Stimulated activated naive CD4-positive, alpha-beta T cell (primary cell): ENCODE results near the gene IFRD2.
"Not testable (repeated sequence)": the region's sequence is repeated elsewhere in the genome, so short reads cannot be mapped to it uniquely, and the experiment has no call there.

Source experiments
- DNase-seq, 6 experiments: peaks; one replicate each; lab custom pipeline; 2025; lab: John Stamatoyannopoulos, UW

The IFRD2 gene

DNA sequence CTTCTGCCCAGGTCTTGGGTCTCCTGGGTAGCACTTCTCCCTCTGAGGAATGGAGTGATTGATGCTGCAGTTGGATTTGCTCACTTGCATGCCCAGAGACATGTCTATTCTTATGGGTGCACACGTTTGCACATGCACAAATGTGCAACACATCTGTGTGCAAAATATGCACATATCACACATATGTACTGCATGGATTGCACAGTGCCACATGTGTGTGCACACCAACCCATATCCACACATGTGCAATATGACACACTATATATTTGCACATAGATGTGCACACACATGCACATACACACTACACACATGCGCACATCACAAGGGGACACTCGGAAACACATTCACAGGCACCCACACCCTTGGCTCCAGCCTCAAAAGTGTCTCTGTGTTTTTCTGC, 24.0 kb downstream of the IFRD2 start:
- no peak for DNase-seq

DNA sequence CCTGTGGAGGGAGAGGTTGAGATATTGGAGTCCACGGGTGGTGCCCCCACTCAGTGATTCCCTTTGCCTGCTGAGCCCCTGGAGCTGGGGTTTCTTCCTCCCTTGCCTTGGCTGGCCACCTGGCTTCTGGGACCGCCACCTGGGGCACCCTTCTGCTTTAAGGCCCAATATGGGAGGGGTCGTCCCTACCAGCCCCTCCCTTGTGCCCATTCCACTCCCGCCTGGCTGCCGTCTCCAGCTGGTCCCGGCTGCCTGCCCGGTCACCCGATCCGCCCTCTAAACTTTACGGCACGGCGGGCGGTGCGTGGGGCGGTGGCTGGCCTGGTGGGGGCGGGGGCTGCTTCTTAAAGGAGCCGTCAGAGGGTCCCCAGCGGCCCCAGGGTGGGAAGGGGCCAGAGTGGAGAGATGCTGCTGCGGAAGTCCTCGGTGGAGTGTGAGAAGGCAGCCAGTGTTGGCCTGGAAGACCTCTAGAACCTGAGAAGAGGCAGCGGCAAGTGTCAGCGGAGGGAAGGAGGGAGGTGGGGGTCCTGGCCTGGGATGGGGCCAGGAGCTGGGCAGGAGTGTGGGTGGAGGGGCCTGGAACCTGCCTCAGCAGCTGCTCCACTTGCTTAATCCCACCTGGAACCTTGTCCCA, 24.8 kb downstream of the IFRD2 start:
- no peak for DNase-seq

DNA sequence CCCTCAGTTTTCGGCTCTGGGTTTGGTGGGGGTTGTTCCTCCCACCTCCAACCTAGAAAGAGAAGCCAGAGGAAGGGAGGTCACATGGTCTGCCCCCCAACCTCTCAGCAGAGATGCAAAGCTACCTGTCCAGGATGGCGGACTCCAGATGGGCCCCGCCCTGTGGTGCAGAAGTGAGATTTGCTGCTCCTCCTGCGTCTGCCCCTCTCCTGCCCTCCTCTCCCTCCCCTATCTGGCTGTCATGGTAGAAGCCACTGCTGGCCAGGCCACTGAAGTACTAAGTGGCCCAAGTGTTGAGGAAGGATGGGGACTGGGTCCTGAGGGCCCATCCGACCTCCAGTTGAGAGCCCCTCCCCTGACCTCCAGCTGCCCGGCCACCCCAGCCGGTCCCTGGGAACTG, 25.4 kb downstream of the IFRD2 start:
- no peak for DNase-seq

DNA sequence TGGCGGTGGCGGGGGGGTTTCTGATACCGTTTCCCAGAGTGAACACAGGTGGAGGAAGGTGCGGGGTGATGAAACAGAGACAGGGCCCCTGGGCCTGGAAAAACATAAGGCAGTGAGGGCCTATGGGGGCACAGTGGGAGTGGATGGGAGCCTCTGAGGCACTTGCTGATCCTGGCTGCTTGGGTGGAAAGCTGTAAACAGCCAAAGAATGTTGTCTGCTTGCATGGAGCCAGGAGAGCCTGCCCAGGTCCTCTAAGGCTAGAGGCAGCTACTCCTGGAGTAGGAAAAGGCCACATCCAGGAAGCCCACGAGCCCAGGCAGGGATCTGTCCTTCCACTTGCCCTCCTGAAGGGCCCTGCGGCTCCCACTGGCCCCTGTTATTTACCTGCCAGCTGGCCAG, 26.2 kb downstream of the IFRD2 start:
- DNase-seq, result no peak

DNA sequence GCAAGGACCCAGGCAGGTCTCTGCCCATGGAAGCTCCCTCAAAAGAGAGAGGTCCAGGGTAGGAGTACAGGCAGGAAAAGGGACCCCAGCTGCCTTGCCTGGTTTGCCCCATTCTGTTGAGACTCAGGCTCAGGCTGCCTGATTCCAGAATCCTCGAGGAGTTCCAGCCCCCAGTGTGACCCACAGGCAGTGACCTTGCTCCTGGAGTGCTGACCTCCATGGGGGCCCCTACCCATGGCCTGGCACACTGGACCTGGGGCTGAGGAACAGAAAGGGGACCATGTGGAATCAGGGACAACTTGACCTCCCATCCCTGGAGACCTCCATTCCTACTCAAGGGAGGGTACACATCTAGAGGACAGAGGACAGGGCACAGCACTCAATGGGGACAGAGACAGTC, 26.7 kb downstream of the IFRD2 start:
- no peak for DNase-seq

DNA sequence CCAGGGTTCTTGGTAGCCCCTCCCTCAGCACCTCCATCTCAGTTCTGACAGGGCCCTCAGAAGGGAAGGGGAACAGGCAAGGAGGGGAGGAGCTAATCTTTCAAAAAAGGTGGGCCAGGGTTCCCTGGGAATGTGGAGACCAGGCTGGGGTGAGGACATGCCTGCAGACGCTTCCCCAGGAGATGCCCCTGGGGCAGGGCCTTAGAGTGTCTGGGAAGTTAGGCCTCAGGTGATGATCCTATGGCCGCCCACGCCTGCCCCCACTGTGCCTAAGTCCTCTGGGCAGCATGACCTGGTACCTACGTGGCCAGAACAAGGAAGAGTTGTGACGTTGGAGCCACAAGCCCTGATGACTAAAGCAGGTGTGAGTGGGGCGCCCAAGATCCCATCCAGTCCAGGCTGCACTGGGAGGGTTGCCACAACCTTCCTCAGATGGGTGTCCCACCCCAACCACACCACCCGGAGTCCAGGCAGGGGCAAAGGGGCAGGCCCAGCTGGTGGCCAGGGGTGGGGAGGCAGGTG, 27.2 kb downstream of the IFRD2 start:
- no peak for DNase-seq

DNA sequence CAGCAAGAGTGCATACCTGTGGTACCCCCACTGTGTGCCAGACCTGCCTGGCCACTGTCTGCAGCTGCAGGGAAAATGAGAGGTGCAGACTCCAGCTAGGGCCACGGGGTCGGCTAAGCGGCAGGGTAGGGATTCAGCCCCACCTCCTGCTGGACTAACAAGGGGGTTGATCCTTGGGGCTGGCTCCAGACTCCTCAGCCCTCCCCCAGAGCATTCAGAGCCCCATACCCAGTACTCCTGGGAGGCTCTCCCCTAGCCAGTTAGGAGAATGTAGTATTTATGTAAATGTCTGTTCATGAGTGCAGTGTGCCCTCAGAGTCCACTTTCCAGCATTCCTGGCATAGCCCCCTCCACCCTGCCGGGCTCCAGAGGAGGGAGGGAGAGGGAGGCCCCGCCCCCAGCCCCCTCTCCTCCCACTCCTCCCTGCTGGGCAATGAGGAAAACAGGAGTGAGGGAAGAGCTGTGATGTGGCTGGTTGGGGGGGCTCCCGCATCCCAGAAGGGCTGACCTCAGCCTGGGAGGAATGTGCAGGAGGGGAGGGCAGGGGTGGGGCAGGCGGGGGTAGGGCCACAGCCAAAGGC, 27.8 kb downstream of the IFRD2 start:
- DNase-seq, result no peak

DNA sequence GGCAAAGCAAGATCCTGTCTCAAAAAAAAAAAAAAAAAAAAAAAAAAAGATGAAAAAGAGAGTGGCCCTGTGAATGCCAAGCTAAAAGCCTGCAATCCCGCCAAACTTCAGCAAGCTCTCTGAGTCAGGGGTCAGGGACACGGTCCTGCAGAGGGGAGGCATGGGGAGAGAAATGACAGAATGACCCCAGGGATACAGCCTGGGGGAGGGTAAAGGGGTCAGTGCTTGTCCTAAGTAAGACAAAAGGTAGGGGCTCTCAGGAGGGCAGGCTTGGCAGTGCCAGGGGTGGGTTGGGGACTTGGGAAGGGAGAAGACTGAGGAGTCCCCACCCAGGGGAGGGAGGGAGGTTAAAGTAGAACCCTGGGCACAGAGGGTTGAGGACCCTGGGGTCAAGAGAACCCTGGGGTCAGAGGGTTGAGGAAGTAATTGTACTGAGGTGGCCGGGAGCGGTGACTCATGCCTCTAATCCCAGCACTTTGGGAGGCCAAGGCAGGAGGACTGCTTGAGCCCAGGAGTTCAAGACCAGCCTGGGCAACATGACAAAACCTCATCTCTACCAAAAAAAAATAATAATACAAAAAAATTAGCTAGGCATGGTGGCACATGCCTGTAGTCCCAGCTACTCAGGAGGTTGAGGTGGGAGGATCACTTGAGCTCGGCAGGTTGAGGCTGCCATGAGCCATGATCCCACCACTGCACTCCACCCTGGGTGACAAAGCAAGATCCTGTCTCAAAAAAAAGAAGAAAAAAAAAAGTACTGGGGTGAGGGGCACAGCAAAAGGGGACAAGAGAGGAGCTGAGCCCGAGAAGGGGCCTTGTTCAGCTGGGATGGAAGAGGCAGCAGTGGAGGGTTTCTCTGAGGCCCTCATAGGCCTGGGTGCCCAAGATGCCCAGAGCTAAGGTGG, 28.5 kb downstream of the IFRD2 start:
- no peak for DNase-seq

DNA sequence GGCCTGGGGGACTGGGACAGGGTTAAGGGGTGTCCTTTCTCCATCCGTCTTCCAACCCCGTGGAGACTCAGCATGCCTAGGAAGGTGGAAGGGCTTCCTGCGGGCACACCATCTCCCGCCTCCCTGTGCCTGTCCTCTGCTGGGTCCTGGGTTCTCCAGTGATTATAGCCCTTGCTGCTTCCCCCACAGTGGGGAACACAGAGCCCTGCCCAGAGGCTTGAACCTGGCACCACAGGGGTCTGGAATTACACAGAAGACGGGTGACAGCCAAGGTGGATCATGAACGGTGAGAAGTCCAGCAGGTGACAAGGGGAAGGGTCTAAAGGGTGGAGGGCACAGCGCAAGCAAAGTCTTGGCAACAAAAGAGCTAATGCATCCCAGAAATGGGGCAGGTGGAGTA, 29.5 kb downstream of the IFRD2 start:
- DNase-seq, result no peak

DNA sequence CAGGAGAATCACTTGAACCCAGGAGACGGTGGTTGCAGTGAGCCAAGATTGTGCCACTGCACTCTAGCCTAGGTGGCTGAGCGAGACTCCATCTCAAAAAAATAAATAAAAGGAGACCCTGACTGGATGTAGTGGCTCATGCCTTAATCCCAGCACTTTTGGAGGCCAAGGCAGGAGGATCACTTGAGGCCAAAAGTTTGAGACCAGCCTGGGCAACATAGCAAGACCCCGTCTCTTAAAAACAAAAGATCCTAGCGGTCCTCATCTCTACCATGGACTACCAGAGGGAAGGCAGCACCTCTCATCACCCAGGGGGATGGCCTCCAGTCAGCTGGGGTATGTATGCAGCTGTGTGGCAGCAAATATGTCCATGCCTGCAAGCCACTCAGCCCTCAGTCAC, 30.0 kb downstream of the IFRD2 start:
- DNase-seq, result not testable (repeated sequence)

DNA sequence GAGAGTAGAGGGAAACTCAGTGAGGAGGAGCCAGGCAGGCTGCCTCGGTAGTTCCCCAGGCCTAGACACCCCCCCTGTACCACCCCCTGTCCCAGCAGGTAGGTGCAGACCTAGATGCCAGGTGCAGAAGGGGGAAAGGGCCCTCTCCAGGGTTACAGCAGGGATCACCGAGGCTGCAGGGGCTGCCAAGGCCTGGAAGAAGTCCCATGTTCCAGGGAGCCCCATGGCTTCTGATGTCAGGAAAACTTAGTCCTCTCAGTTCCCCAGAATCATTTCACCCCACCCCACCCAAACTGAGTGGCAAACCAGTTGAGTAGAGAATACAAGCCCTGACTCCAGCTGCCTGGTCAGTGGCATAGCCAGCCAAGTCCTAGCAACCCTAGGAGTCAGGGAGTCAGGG, 30.7 kb downstream of the IFRD2 start:
- DNase-seq, result no peak

DNA sequence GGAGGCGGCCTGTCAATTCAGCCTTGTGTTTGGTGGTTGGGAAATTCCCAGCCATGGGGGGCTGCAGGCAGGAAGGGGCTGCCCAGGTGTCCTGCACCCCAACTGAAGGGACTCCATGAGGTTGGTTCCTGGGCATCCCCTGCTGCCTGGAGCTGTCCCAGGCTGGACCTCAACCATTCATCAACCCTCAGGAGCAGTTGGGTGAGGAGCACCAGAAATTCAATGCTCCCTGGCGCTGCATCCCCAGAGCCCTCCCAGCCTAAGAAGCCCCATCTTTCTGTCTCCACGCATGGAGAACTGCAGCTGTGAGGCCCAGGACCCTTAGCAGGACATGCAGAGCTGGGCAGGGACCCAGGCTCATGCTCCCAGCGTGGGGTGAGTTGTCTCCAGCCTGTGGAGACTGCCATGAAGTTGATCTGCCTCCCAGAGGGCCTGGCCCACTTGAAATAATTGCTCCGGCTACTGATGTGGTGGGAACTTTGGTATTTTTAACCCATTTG, 31.2 kb downstream of the IFRD2 start:
- no peak for DNase-seq

DNA sequence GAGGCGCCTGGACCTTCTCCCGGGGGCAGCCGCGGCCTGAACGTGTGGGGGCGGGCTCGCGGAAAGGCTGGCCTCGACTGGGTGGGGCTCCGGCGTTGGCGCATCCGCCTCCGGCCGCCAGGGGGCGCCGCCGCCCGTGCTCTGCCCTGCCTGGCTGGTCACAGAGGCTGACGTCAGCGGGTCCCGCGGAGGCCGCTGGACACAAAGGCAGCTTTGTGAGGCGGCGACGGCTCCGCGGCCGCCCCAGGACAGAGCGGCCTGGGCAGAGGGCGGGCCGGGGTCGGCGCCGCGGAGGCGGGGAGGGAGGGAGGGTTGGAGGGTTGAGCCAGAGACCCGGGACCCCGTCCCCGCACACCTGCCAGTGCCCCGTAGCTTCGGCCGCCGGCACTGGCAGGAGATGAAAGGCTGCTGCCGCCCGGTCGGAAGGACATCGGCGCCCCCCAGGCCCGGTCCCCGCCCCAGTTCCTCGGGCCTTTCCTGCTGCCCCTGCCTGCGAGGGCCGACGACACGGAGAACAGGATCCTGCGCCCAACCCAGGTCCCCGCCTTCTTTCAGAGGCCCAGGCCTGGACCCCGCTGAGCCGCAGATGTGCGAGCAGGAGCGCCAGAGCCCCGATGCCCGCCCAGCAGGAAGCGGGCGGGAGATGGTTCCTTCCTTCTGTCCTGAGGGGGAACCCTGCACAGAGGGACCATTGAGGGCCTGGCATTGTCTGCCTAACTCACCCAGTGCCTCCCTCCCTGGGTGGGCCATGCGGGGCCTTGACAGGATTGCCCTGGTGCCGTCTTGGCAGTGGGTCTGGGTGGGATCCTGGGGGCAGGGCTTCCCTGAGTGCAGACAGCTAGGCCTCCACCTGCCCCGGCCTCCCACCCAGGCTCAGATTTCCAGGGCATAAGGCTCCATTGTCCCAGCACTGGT, 31.9 kb downstream of the IFRD2 start:
- DNase-seq, result peak; percentile 52 to 82 (median 74)

DNA sequence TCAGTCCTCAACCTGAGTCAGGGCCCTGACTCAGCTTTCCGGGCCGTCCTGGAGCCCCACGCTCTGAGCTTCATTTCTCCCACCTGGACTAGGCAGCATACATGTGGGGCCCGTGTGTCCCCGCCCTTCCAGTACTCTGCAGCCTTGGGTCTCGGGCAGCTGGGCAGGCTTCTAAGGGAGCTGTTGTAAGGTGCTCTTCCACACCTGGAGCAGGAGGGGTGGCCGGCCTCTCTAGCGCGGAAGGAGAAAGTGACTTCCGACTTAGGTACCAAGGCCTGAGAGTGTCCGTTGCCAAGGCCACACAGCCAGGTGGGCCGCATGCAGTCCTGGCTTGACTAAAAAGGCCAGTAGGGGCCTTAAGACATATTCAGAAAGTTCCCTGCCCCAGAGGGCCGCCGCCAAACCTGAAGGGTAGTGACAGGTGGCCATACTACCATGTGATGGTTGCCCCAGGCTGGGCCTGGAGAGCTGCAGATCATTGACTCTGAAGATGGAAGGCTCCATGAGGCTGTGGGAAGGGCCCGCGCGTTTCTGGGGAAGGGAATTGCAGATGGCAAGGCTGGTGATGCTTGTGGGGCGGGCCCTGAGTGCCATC, 32.7 kb downstream of the IFRD2 start:
- DNase-seq, result no peak

DNA sequence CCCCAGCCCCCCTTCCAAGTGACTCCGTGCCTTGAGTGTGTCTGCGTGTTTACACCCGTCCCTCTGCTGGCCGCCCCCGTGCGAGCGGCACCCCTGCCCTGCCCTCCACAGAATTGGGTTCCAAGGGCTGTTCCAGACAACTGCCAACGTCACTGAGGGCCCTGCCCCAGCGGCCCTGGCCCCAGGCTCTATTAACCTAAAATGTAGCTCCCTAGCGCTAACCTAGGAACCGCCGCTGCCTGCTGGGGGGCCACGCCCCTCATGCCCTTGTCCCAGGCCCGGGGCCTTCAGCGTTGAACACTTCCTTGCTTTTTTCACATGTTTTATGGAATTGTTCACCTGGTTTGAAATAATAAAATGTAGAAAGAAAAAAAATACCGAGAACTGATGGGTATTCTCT, 33.2 kb downstream of the IFRD2 start:
- DNase-seq, result no peak

DNA sequence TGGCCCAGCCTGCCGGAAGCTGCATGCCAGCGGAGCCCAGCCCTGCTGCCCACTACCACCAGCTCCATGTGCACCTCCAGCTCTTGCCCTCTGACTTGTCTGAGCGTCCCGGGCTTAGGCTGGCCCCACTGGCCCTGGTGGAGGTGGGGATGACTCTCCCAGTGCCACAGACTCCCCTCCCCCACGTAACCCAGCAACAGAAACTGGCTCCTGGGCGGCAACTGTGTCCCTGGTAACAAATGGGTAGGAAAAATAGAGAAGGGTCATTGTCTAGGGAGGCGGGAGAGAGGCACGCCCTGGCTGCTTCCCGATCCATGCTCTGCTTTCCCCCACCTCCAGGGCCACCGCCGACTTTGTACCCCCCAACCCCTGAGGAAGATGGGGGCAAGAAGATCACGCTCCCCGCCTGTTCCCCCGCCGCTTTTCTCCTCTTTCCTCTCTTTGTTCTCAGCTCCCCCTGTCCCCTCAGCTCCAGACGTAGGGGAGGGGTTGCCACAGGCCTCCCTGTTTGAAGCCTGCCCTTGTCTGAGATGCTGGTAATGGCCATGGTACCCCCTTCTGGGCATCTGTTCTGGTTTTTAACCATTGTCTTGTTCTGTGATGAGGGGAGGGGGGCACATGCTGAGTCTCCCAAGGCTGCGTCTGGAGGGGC, 34.1 kb downstream of the IFRD2 start:
- DNase-seq, result no peak

DNA sequence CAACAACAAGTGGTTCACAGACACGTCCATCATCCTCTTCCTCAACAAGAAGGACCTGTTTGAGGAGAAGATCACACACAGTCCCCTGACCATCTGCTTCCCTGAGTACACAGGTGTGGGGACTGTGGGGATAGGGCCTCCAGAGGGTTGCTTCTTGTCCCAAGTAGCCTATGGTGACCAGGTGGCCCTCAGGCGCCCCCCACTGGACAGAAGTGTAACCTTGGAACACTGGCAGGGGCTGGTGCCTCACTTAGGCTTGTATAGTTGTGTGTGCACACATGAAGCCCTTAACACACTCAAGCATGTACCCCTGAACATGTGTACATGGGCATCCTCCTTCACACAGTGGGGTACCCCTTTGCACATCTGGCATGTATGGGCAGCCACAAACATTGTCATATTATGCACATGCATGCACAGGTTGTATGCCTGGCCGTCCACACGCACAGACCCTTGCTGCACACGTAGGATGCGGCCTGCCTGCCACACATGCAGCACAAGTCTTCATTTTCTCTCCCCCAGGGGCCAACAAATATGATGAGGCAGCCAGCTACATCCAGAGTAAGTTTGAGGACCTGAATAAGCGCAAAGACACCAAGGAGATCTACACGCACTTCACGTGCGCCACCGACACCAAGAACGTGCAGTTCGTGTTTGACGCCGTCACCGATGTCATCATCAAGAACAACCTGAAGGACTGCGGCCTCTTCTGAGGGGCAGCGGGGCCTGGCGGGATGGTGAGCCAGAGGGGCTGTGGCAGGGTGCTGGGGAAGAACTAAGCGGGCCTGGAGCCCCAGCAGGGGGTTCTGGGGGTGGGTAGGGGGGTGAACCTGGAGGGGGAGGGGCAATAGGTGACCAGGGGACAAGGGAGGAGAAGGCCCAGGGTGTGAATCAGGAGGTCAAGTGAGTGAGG, 35.0 kb downstream of the IFRD2 start:
- peak in 5 of 6 experiments; percentile 13 to 21 (median 17) for DNase-seq

DNA sequence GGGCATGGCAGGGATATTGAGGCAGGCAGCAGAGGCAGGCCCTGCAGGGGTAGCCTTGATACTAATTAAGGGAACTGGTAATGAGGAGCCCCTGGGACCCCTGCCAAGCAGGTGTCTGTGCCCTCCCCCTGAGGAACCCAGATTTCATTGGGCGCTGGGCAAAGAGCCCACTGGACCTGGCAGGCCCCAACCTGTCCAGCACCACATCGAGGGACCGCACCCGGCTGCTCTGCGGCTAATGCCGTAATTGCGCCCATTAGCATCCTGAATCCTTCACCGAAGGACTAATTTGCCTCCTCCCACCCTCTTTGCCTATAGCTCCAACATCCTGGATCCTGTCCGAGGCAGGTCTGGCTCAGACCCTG, 37.0 kb downstream of the IFRD2 start:
- no peak for DNase-seq

DNA sequence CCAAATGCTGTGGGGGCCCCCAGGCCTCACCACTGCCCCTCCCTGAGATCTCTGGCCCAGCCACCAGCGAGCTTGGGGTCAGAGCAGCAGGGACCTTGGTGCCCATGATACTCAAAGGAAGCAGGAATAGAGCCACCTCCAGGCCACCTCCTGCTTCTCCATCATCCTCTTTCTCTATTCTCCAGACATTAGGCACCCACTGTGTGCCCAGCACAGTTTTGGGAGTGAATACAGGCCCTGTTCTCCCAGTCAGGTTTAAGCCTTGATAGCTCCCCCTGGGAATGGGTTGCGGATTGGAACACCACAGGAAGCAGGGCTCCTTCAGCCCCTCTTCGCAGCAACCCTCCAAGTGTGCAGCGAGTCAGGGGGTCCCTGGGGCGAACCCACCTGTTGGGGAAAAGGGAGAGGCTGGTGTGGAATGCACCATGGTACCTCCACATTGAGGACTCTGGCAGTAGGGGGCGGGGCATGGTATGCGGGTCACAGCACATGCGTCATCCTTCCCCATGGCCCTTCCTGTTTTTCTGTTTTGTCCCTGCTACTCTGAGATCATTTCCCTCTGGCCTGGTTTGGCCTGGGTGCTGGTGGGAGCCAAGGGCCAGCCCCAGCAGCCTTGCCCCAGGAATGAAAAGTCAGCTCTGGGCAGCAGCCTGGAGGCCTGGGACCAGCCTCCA, 37.5 kb downstream of the IFRD2 start:
- no peak for DNase-seq
